H1 (cell line): Measurements from ENCODE around the gene NCK2. TPM values are rescaled to one million over a fixed set of nuclear protein-coding genes. Genes with fewer than 3 reads are reported as not detected.

Experiments used
- CTCF ChIA-PET: fragments of 300-600 bp; sonication (Branson Sonifier 250); formaldehyde crosslinking; loops from one replicate; lab custom pipeline; 2021; ENCODE audit not compliant: partially characterized antibody; lab: Charles Lee
- POLR2A ChIA-PET: fragments of 300-600 bp; sonication (Branson Sonifier 250); formaldehyde crosslinking; loops from one replicate; lab custom pipeline; 2021; ENCODE audit warnings: inconsistent platforms; ENCODE audit not compliant: partially characterized antibody; lab: Charles Lee
- DNase-seq, 2 experiments: peaks; one replicate each; pipeline versions ENCODE4 v3.0.0 to v3.0.0-alpha.2; 2010 to 2022; ENCODE audit warnings: low spot score in 2 of 2, low read depth in 1 of 2, mixed read lengths in 1 of 2
- FAIRE-seq: peaks from 2 replicates; lab custom pipeline; 2011; peaks lifted over from hg19 to GRCh38; lab: Jason Lieb, UNC
- H2AFZ ChIP-seq: 2 replicates; pipeline ENCODE4 v1.8.1; 2012; ENCODE audit warnings: low read length, inconsistent platforms
- H2AK5ac ChIP-seq: 2 replicates; pipeline ENCODE4 v1.6.1; 2013; ENCODE audit warnings: low read depth, low read length
- H2BK120ac ChIP-seq: replicated peaks from 2 replicates; pipeline ENCODE3; 2013; ENCODE audit warnings: low read depth, low read length, inconsistent platforms
- H2BK12ac ChIP-seq: 2 replicates; pipeline ENCODE4 v1.6.1; 2013; ENCODE audit warnings: low read depth, low read length
- H2BK15ac ChIP-seq: 2 replicates; pipeline ENCODE4 v1.6.1; 2013; ENCODE audit warnings: low read length
- H2BK20ac ChIP-seq: 2 replicates; pipeline ENCODE4 v1.6.1; 2013; ENCODE audit warnings: low read length
- H2BK5ac ChIP-seq: 2 replicates; pipeline ENCODE4 v1.6.1; 2013; ENCODE audit warnings: low read depth, low read length
- H3K14ac ChIP-seq: 2 replicates; pipeline ENCODE4 v1.6.1; 2013; ENCODE audit warnings: inconsistent platforms; ENCODE audit not compliant: insufficient read length
- H3K18ac ChIP-seq: 2 replicates; pipeline ENCODE4 v1.6.1; 2013; ENCODE audit warnings: low read length; ENCODE audit errors: extremely low read depth
- H3K23ac ChIP-seq: 2 replicates; pipeline ENCODE4 v1.6.1; 2013; ENCODE audit warnings: inconsistent platforms; ENCODE audit not compliant: insufficient read length
- H3K23me2 ChIP-seq: 2 replicates; pipeline ENCODE4 v1.6.1; 2013; ENCODE audit warnings: low read depth, low read length
- H3K27ac ChIP-seq: 2 replicates; pipeline ENCODE4 v1.6.1; 2011; ENCODE audit warnings: low read depth, low read length, inconsistent platforms
- H3K27me3 ChIP-seq, 4 experiments: replicated peaks in 1 of 4; 1 replicate in 1 of 4; 2 replicates in 3 of 4; pipeline versions ENCODE4 v1.6.1 to v1.8.1; 2011 to 2013; ENCODE audit warnings: low read length in 3 of 4, mild to moderate bottlenecking in 3 of 4, inconsistent platforms in 2 of 4, mixed read lengths in 2 of 4, moderate library complexity in 1 of 4; ENCODE audit not compliant: control insufficient read depth in 3 of 4, insufficient read depth in 3 of 4; ENCODE audit errors: extremely low read depth in 1 of 4
- H3K36me3 ChIP-seq, 4 experiments: 2 replicates each; pipeline versions ENCODE4 v1.6.1 to v1.8.1; 2011 to 2013; ENCODE audit warnings: mild to moderate bottlenecking in 4 of 4, low read length in 3 of 4, moderate library complexity in 2 of 4, control low read depth in 1 of 4, inconsistent platforms in 1 of 4; ENCODE audit not compliant: insufficient read depth in 4 of 4, control insufficient read depth in 2 of 4
- H3K4ac ChIP-seq: replicated peaks from 2 replicates; pipeline ENCODE3; 2013; ENCODE audit warnings: low read length, low read depth, mixed read lengths, inconsistent platforms; ENCODE audit not compliant: insufficient read length
- H3K4me1 ChIP-seq, 4 experiments: replicated peaks in 1 of 4; 1 replicate in 1 of 4; 2 replicates in 3 of 4; pipeline versions ENCODE4 v1.6.1 to v1.8.1; 2011 to 2013; ENCODE audit warnings: low read length in 3 of 4, inconsistent platforms in 2 of 4, mixed read lengths in 1 of 4; ENCODE audit not compliant: insufficient read depth in 4 of 4, control insufficient read depth in 3 of 4
- H3K4me2 ChIP-seq, 2 experiments: 2 replicates each; pipeline versions ENCODE4 v1.6.1 to v1.8.1; 2011 to 2013; ENCODE audit warnings: low read depth in 2 of 2, low read length in 2 of 2, control low read depth in 1 of 2, inconsistent platforms in 1 of 2, mild to moderate bottlenecking in 1 of 2; ENCODE audit not compliant: insufficient read depth in 1 of 2
- H3K4me3 ChIP-seq, 4 experiments: fragments of 200-600, 300-600 bp in 1 of 4; sonication (generic), shearing (Covaris generic), sonication (Bioruptor Twin) in 1 of 4; 2 replicates each; pipeline versions ENCODE4 v1.5.1 to v1.8.1; 2011 to 2016; ENCODE audit warnings: low read length in 4 of 4, low read depth in 3 of 4, control low read depth in 2 of 4, inconsistent platforms in 2 of 4, mild to moderate bottlenecking in 2 of 4, mixed read lengths in 1 of 4, moderate library complexity in 1 of 4; ENCODE audit not compliant: insufficient read depth in 2 of 4; ENCODE audit errors: extremely low read depth in 1 of 4
- H3K56ac ChIP-seq: replicated peaks from 2 replicates; pipeline ENCODE3; 2013; ENCODE audit warnings: low read depth, mild to moderate bottlenecking, mixed read lengths, low read length, inconsistent platforms; ENCODE audit not compliant: insufficient read length
- H3K79me1 ChIP-seq: 2 replicates; pipeline ENCODE4 v1.6.1; 2013; ENCODE audit warnings: low read depth, low read length, control low read depth
- H3K79me2 ChIP-seq, 2 experiments: 2 replicates each; pipeline versions ENCODE4 v1.6.1 to v1.8.1; 2012 to 2013; ENCODE audit warnings: low read length in 2 of 2, mild to moderate bottlenecking in 2 of 2, inconsistent platforms in 1 of 2; ENCODE audit not compliant: insufficient read depth in 2 of 2, control insufficient read depth in 1 of 2
- H3K9ac ChIP-seq, 4 experiments: replicated peaks in 1 of 4; 1 replicate in 1 of 4; 2 replicates in 3 of 4; pipeline versions ENCODE4 v1.6.1 to v1.8.1; 2011 to 2013; ENCODE audit warnings: low read depth in 3 of 4, low read length in 3 of 4, control low read depth in 2 of 4, mild to moderate bottlenecking in 2 of 4, moderate library complexity in 2 of 4, inconsistent platforms in 1 of 4; ENCODE audit errors: extremely low read depth in 1 of 4
- H3K9me3 ChIP-seq, 2 experiments: 2 replicates each; pipeline versions ENCODE4 v1.6.1 to v1.8.1; 2012 to 2013; ENCODE audit warnings: mild to moderate bottlenecking in 2 of 2, moderate library complexity in 2 of 2, control low read depth in 1 of 2, inconsistent platforms in 1 of 2, low read depth in 1 of 2, low read length in 1 of 2, mixed read lengths in 1 of 2; ENCODE audit not compliant: insufficient read depth in 2 of 2
- H4K20me1 ChIP-seq, 2 experiments: replicated peaks in 1 of 2; 2 replicates each; pipeline versions ENCODE3 to v1.8.1; 2011 to 2013; ENCODE audit warnings: inconsistent platforms in 2 of 2, low read length in 2 of 2, mild to moderate bottlenecking in 1 of 2; ENCODE audit not compliant: insufficient read depth in 2 of 2, control insufficient read depth in 1 of 2
- H4K5ac ChIP-seq: 2 replicates; pipeline ENCODE4 v1.6.1; 2013; ENCODE audit warnings: low read length, low read depth, mixed read lengths, inconsistent platforms; ENCODE audit not compliant: insufficient read length
- H4K8ac ChIP-seq: 2 replicates; pipeline ENCODE4 v1.8.0; 2013; ENCODE audit warnings: mild to moderate bottlenecking, moderate library complexity, low read length, inconsistent platforms; ENCODE audit not compliant: insufficient read depth; ENCODE audit errors: extremely low read depth
- H4K91ac ChIP-seq: replicated peaks from 2 replicates; pipeline ENCODE3; 2013; ENCODE audit warnings: low read length, mixed read lengths, inconsistent platforms; ENCODE audit not compliant: insufficient read length
- EP300 ChIP-seq, 2 experiments: IDR thresholded peaks; 1 replicate in 1 of 2; 2 replicates in 1 of 2; pipeline ENCODE4 v1.6.1; 2011 to 2012; ENCODE audit warnings: low read depth in 2 of 2, low read length in 2 of 2, mild to moderate bottlenecking in 2 of 2, borderline replicate concordance in 1 of 2, inconsistent platforms in 1 of 2, moderate library complexity in 1 of 2
- FOSL1 ChIP-seq: IDR thresholded peaks from 2 replicates; pipeline ENCODE4 v1.6.1; 2011; ENCODE audit warnings: mild to moderate bottlenecking, low read depth, low read length, moderate library complexity; ENCODE audit not compliant: insufficient read depth
- JUN ChIP-seq: IDR thresholded peaks from 2 replicates; pipeline ENCODE4 v1.6.1; 2011; ENCODE audit warnings: low read depth, mild to moderate bottlenecking, improper control_type of control experiment, low read length
- MAFK ChIP-seq: IDR thresholded peaks from 2 replicates; pipeline ENCODE4 v1.6.1; 2012; ENCODE audit warnings: low read depth, mild to moderate bottlenecking, improper control_type of control experiment, low read length
- RBBP5 ChIP-seq: IDR thresholded peaks from 2 replicates; pipeline ENCODE4 v1.7.1; 2012; ENCODE audit warnings: low read depth, mild to moderate bottlenecking, inconsistent platforms, low read length, moderate library complexity, borderline replicate concordance
- RFX5 ChIP-seq: IDR thresholded peaks from 2 replicates; pipeline ENCODE4 v1.6.1; 2011; ENCODE audit warnings: low read depth, low read length, improper control_type of control experiment, borderline replicate concordance
- SP4 ChIP-seq: IDR thresholded peaks from 2 replicates; pipeline ENCODE4 v1.6.1; 2012; ENCODE audit warnings: low read length, inconsistent platforms
- ZNF274 ChIP-seq: IDR thresholded peaks from 2 replicates; pipeline ENCODE4 v1.7.0; 2012; ENCODE audit warnings: low read length, borderline replicate concordance; ENCODE audit errors: extremely low read depth
- WGBS, 2 experiments: shearing (Covaris generic) in 1 of 2; methylation state at CpG; one replicate each; pipeline versions ENCODE4 v1.1.6 to v1.1.7; 2013 to 2015; ENCODE audit warnings: low lambda C conversion rate in 2 of 2, mixed read lengths in 2 of 2, inconsistent platforms in 1 of 2, low coverage in 1 of 2, missing lambda C conversion rate in 1 of 2; ENCODE audit not compliant: insufficient replicate concordance in 2 of 2, insufficient coverage in 1 of 2, insufficient read length in 1 of 2; ENCODE audit errors: extremely low coverage in 1 of 2, missing lambda C conversion rate in 1 of 2; 5-methylcytosine and 5-hydroxymethylcytosine counted together
- polyA plus RNA-seq, 7 experiments: library from polyadenylated mRNA; depleted of rRNA in 3 of 7; stranded (reverse) in 5 of 7; unstranded in 2 of 7; fragments of >200 nt in 5 of 7; fragments of 200-250 nt in 2 of 7; gene quantifications; 1 replicate in 5 of 7; 2 replicates in 1 of 7; 4 replicates in 1 of 7; pipeline versions ENCODE4 v1.2.1 to v1.2.3, GENCODE V29; 2011 to 2013; ENCODE audit warnings: missing spikeins in 2 of 7, mixed read lengths in 2 of 7
- total RNA-seq: library from RNA; stranded (reverse); fragmentation: NEBNext Ultra II Directional; extraction: Animal tissue kit (Norgen Biotek cat#: 25700); gene quantifications from 2 replicates; pipeline ENCODE4 v1.2.1, GENCODE V29; 2021
- TF ChIP-seq, protein P1 (sequence below): IDR thresholded peaks from 2 replicates; pipeline ENCODE4 v1.6.1; 2011; ENCODE audit warnings: low read length, improper control_type of control experiment
- TF ChIP-seq, protein P2 (sequence below), 3 experiments: IDR thresholded peaks; 1 replicate in 2 of 3; 2 replicates in 1 of 3; pipeline versions ENCODE4 v1.5.1 to v1.6.1; 2011; ENCODE audit warnings: low read length in 3 of 3, mild to moderate bottlenecking in 3 of 3, inconsistent platforms in 2 of 3, low read depth in 1 of 3, moderate library complexity in 1 of 3; ENCODE audit not compliant: insufficient read depth in 1 of 3; ENCODE audit errors: control extremely low read depth in 1 of 3

Gene NCK2
- total and polyA plus RNA-seq, 2 of the 8 experiments (the other 6 are each of a cell fraction or from before 2014, with no cell fraction given) = 30.3 to 65.7 TPM

DNA sequence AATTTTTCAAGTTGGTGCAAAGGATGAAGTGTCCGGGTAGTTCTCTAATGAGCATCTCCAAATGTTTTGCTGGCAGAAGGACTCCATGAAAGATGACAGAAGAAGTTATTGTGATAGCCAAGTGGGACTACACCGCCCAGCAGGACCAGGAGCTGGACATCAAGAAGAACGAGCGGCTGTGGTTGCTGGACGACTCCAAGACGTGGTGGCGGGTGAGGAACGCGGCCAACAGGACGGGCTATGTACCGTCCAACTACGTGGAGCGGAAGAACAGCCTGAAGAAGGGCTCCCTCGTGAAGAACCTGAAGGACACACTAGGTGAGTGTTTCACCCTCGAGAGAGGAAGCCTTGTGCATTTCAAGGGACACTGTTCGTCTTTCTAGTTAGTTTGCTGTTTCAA, 110.3 kb downstream of the NCK2 start:
- Histone ChIP-seq H3K4me2 (no peak overlapping the region), H3K27ac (no peak overlapping the region), H3K79me2 (peaks cover 0 to 45% of the 10 kb centered on the region in 2 experiments; a peak in 2 of 4 replicates), H3K4me3 (no peak overlapping the region), H2BK5ac (no peak overlapping the region), H4K8ac (no peak overlapping the region), H3K79me1 (no peaks in the 10 kb centered on the region), H2BK120ac (no peak overlapping the region), H3K9ac (no peak overlapping the region), H3K36me3 (peaks cover 0 to 2% (median 0%) of the 10 kb centered on the region in 4 experiments; a peak in 3 of 8 replicates), H3K14ac (no peak overlapping the region), H2AFZ (no peak overlapping the region), H3K27me3 (no peaks in the 10 kb centered on the region), H3K4me1 (peaks cover 0 to 7% (median 6%) of the 10 kb centered on the region in 4 experiments; a peak in 3 of 7 replicates), H2BK15ac (no peak overlapping the region), H3K4ac (no peak overlapping the region), H4K20me1 (peaks cover 4 to 7% of the 10 kb centered on the region in 2 experiments), H2BK12ac (no peak overlapping the region), H3K23ac (no peak overlapping the region), H2AK5ac (no peak overlapping the region), H3K18ac (no peak overlapping the region), H3K56ac (no peak overlapping the region), H4K5ac (no peak overlapping the region), H3K23me2 (no peaks in the 10 kb centered on the region), H3K9me3 (no peaks in the 10 kb centered on the region), H4K91ac (no peak overlapping the region), H2BK20ac (no peak overlapping the region)
- DNase-seq = no peak
- POLR2A ChIA-PET = no interaction called here
- CTCF ChIA-PET = no interaction called here
- FAIRE-seq = no peak
- 92% methylated on average over 16 of the region's 16 CpGs; no CpG with 5 or more reads in 1 of the 2 experiments for WGBS, 2 experiments
- no peak for TF ChIP-seq FOSL1
- TF ChIP-seq, protein P1, sequence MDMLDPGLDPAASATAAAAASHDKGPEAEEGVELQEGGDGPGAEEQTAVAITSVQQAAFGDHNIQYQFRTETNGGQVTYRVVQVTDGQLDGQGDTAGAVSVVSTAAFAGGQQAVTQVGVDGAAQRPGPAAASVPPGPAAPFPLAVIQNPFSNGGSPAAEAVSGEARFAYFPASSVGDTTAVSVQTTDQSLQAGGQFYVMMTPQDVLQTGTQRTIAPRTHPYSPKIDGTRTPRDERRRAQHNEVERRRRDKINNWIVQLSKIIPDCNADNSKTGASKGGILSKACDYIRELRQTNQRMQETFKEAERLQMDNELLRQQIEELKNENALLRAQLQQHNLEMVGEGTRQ = no peak
- TF ChIP-seq EP300 (IDR thresholded peaks at IDR 0.05; ENCODE audit: borderline replicate concordance in 1 of 2, low read depth in 2 of 2, low read length in 2 of 2) = no peak
- no peak for TF ChIP-seq RBBP5
- TF ChIP-seq, protein P2, sequence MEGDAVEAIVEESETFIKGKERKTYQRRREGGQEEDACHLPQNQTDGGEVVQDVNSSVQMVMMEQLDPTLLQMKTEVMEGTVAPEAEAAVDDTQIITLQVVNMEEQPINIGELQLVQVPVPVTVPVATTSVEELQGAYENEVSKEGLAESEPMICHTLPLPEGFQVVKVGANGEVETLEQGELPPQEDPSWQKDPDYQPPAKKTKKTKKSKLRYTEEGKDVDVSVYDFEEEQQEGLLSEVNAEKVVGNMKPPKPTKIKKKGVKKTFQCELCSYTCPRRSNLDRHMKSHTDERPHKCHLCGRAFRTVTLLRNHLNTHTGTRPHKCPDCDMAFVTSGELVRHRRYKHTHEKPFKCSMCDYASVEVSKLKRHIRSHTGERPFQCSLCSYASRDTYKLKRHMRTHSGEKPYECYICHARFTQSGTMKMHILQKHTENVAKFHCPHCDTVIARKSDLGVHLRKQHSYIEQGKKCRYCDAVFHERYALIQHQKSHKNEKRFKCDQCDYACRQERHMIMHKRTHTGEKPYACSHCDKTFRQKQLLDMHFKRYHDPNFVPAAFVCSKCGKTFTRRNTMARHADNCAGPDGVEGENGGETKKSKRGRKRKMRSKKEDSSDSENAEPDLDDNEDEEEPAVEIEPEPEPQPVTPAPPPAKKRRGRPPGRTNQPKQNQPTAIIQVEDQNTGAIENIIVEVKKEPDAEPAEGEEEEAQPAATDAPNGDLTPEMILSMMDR (IDR thresholded peaks at IDR 0.05; ENCODE audit: control extremely low read depth in 1 of 3, insufficient read depth in 1 of 3, low read depth in 1 of 3, low read length in 3 of 3) = no peak
- TF ChIP-seq JUN = no peak
- TF ChIP-seq SP4 = no peak
- TF ChIP-seq RFX5 = no peak
- TF ChIP-seq MAFK = no peak
- TF ChIP-seq ZNF274 = no peak
